DND-41 (cell line): Measurements from ENCODE around the gene PIEZO2.

ENCODE experiments used
- CTCF ChIP-seq: IDR thresholded peaks from 2 replicates; pipeline ENCODE4 v1.5.1; 2012; ENCODE audit warnings: borderline replicate concordance, low read length, moderate library complexity, mild to moderate bottlenecking; ENCODE audit not compliant: poor library complexity, severe bottlenecking; ENCODE audit errors: extremely low read depth
- EZH2 ChIP-seq: IDR thresholded peaks from 3 replicates; pipeline ENCODE4 v1.6.1; 2012; ENCODE audit warnings: borderline replicate concordance, low read depth, mild to moderate bottlenecking, moderate library complexity, low read length, inconsistent platforms; ENCODE audit not compliant: severe bottlenecking

- TF ChIP-seq CTCF (no peak), EZH2 (no peak)
These were observed 59.2 kb downstream of the PIEZO2 start for GRCh38 chr18:11089931-11090715.
